GM12864 (cell line): ENCODE measurements around the gene ADIPOQ.
"Not testable (repeated sequence)": the region's sequence is repeated elsewhere in the genome, so short reads cannot be mapped to it uniquely, and the experiment has no call there.

Source experiments
- DNase-seq: peaks from one replicate; pipeline ENCODE4 v3.0.0-alpha.2; 2011; ENCODE audit warnings: low read depth
- H3K4me3 ChIP-seq: 2 replicates; pipeline ENCODE4 v1.5.1; 2011; ENCODE audit warnings: mild to moderate bottlenecking, low read depth, low read length, control low read depth
- TF ChIP-seq, protein P1 (sequence below): IDR thresholded peaks from 2 replicates; pipeline ENCODE4 v1.5.1; 2011; ENCODE audit warnings: low read depth, mild to moderate bottlenecking, moderate library complexity, low read length, control low read depth, inconsistent platforms; ENCODE audit errors: missing control alignments

ADIPOQ gene

DNA sequence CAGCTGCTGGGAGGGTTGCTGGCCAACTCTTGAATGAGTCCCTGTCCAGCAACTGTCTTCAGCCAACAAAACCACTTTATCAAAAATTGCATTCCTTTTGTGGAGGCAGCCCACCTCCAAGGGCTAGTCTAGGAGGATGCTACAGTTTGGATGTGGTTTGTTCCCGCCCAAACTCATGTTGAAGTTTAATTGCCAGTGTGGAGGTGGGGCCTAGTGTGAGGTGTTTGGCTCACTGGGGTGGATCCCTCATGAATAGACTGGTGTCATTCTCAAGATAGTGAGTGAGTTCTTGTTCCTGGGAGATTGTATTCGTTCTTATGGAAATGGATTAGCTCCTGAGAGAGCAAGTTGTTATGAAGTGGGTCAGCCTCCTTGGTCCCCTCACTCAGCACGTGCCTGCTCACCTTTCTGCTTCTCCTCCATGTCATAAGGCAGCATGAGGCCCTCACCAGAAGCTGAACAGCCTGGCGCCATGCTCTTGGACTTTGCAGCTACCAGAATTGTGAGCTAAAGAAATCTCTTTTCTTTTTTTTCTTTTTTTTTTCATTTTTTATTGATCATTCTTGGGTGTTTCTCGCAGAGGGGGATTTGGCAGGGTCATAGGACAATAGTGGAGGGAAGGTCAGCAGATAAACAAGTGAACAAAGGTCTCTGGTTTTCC is 32.0 kb upstream of the ADIPOQ start:
- TF ChIP-seq, protein P1, sequence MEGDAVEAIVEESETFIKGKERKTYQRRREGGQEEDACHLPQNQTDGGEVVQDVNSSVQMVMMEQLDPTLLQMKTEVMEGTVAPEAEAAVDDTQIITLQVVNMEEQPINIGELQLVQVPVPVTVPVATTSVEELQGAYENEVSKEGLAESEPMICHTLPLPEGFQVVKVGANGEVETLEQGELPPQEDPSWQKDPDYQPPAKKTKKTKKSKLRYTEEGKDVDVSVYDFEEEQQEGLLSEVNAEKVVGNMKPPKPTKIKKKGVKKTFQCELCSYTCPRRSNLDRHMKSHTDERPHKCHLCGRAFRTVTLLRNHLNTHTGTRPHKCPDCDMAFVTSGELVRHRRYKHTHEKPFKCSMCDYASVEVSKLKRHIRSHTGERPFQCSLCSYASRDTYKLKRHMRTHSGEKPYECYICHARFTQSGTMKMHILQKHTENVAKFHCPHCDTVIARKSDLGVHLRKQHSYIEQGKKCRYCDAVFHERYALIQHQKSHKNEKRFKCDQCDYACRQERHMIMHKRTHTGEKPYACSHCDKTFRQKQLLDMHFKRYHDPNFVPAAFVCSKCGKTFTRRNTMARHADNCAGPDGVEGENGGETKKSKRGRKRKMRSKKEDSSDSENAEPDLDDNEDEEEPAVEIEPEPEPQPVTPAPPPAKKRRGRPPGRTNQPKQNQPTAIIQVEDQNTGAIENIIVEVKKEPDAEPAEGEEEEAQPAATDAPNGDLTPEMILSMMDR = no peak
- no peak for DNase-seq
- H3K4me3 ChIP-seq = no peak overlapping the region

DNA sequence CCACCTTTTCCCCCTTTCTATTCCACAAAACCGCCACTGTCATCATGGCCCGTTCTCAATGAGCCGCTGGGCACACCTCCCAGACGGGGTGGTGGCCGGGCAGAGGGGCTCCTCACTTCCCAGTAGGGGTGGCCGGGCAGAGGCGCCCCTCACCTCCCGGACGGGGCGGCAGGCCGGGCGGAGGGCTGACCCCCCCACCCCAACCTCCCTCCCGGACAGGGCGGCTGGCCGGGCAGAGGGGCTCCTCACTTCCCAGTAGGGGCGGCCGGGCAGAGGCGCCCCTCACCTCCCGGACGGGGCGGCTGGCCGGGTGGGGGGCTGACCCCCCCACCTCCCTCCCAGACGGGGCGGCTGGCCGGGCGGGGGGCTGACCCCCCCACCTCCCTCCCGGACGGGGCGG is 31.2 kb upstream of the ADIPOQ start:
- not testable (repeated sequence) for DNase-seq, H3K4me3 ChIP-seq

DNA sequence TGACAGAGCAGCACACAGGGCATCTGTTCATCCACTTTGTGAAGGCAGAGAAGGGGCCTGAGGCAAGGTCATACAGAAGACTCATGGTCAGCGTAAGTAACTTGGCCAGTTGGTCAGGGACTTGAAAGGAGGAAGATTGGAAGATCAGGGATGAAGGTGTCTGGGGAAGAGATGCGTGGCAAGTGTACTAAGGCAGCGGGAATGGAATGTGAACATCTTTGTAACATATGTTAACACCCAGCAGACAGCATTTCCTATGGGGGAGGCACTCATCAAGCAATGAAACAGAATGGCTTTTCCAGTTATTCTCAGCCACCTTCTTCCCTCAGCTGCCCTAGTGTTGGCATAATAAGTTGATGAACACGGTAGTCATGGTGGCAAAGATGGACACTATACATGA is 28.4 kb upstream of the ADIPOQ start:
- no peak overlapping the region for H3K4me3 ChIP-seq
- TF ChIP-seq, protein P1 = no peak
- DNase-seq = no peak

DNA sequence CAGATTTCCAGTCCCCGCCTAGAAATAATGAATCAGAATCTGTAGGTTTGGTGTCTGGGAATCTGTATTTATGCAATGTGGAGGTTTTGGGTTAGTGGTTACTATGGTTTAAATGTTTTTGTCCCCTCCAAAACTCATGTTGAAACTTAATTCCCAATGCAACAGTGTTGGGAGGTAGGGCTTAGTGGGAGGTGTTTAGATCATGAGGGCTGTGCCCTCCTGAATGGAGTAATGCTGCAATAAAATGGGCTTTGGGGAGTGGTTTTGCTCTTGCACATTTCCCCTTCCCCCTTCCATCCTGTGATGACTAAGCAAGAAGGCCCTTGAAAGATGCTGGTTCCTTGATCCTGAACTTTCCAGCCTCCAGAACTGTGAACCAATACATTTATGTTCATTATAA is 27.1 kb upstream of the ADIPOQ start:
- no peak overlapping the region for H3K4me3 ChIP-seq
- no peak for DNase-seq
- TF ChIP-seq, protein P1 = no peak

DNA sequence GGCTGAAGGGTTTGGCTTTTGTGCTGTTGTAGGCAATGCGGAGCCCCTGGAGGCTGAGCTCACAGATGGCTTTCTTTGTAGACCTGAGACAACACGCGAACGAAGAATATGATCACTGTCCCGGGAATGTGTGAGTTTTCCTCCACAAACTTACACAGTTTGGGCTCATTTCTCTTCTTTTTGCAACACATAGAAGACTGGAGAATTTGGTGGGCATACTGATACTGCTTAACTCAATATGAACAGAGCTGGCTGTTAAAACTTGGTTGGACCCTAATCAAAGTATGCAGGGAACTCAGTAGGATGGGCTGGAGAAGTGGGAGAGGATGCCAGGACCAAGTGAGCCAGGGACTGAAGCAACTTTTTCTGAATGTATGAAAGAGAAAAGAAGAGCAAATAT is 24.0 kb upstream of the ADIPOQ start:
- TF ChIP-seq, protein P1 = no peak
- DNase-seq = no peak

DNA sequence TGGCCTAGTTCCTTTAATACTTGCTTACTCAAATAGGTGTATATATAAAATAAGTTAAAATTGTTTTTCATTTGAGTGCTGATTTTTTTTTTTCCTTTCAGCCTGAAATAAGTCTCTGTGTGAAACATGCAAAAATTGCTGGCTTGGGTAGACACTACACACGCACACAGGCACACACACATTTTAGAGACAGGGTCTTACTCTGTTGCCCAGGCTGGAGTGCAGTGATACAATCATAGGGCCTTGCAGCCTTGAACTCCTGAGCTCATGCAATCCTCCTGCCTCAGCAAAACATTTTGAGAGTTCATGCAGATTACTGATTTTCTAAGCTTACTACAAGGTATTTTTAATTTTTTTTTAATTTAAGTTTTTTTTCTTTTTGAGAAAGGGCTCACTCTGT is 23.6 kb upstream of the ADIPOQ start:
- TF ChIP-seq, protein P1 = no peak
- H3K4me3 ChIP-seq = no peak overlapping the region
- DNase-seq = no peak

More for the DNA sequence above, 24.0 kb upstream of the ADIPOQ start:
- no peak overlapping the region for H3K4me3 ChIP-seq

DNA sequence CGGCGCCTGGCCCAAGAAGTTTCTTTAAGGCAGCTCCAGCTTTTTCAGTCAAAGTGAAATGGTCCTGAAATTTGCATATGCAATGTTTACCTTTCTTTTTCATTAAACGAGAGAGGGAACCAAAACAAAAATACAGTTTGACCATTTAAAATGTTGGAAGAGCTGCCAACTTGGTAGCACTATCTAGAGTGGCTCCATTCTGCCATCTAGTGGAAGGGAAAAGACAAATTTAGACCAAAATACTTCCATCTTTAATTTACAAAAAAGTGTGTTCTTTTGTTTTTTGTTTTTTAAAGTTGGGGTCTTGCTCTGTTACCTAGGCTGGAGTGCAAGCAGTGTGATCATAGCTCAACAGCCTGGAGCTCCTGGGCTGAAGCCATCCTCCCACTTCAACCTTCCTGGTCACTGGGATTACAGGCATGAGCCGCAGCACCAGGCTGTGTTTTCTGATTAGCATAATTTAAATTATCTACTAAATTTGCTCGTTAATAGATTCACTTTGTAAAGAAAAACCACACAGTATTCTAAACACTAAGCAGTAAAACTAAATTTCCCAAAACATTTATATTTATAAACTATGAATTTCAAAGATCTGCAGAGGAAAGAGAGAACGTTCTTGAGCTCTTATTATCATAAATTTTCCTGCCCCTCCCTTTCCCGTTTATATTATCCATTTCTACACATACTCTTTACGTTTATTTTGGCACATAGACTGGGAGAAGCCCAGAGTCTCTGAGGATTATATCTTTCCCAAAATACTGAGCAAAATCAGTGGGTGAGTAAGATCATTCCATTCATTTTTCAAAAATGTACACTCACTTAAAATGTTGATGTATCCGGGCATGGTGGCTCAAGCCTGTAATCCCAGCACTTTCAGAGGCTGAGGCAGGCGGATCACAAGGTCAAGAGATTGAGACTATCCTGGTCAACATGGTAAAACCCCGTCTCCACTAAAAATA is 20.8 kb upstream of the ADIPOQ start:
- DNase-seq = no peak
- H3K4me3 ChIP-seq = no peak overlapping the region
- TF ChIP-seq, protein P1 = peak; percentile 72

DNA sequence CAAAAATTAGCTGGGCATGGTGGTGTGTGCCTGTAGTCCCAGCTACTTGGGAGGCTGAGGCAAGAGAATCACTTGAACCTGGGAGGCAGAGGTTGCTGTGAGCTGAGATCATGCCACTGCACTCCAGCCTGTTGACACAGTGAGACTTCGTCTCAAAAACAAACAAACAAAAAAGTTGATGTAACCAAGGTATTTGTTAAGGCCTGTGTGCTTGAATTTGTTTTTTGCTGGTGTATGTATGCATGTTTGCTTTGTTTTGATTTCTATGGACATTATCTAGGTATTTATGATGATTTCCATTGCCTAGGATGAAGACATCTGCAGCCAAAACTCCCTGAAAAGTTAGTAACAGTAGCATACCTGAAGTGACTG is 20.1 kb upstream of the ADIPOQ start:
- DNase-seq, H3K4me3 ChIP-seq: not testable (repeated sequence)
